ENCODE results near the gene BRSK2. TPM values are rescaled to one million over a fixed set of nuclear protein-coding genes. Genes with fewer than 3 reads are reported as not detected.

BRSK2 gene
- total RNA-seq, 4 donors from 2014 or later: 0.35 to 6.4 (median 0.40) TPM; not detected in 1

DNA sequence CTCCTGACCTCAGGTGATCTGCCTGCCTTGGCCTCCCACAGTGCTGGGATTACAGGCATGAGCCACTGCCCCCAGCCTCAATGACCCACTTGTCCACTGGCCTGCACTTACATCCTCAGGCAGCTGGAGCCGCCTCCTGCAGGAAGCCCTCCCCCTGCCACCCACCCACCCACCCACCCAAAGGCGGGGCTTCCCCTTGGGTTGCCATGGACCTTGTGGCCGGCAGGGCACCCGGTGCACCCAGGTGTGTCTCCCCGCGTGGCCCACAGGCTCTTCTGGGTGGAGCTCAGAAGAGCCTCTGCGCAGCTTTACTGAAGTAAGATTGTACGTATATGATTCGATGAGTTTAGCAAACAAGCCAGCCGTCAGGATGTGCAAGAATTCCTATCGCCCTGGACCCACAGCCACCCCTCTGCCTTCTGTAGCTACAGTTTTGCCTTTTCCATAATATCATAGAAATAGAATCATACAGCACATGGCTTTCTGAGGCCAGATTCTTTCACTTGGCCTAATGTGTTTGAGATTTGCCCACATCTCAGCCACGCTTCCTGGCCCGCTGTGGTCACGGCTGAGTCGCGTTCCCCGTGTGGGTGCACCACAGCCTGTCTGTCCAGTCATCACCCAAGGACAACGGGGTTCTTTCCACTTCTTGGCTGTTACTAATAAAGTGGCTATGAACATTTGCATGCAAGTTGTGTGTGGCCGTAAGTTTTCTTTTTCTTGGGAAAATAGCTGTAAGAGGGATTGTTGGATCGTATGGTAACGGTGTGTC, 5.3 kb upstream of the BRSK2 start:
- peak in 2 of 3 donors; percentile 59 to 71 for DNase-seq
- H3K27me3 ChIP-seq: no peaks in the 10 kb centered on the region
- TF ChIP-seq POLR2A (IDR thresholded peaks at IDR 0.05): no peak
- no peak for TF ChIP-seq CTCF (IDR thresholded peaks at IDR 0.05)
- H3K4me1 ChIP-seq: peaks cover 0 to 21% (median 8%) of the 10 kb centered on the region in 4 donors
- H3K36me3 ChIP-seq: no peaks in the 10 kb centered on the region
- H3K9me3 ChIP-seq: no peaks in the 10 kb centered on the region
- no peak overlapping the region for H3K4me3 ChIP-seq
- peak overlapping the region in 2 of 4 donors; percentile 87 to 90 for H3K27ac ChIP-seq

GRCh38 chr11:1387521-1387920, 2.2 kb upstream of the BRSK2 start:
- Histone ChIP-seq H3K27ac (no peak overlapping the region), H3K4me1 (peaks cover 0 to 25% (median 13%) of the 10 kb centered on the region in 4 donors), H3K36me3 (no peaks in the 10 kb centered on the region), H3K27me3 (peaks cover 0 to 11% of the 10 kb centered on the region in 2 donors), H3K9me3 (no peaks in the 10 kb centered on the region), H3K4me3 (no peak overlapping the region)
- no peak for TF ChIP-seq POLR2A (IDR thresholded peaks at IDR 0.05)
- TF ChIP-seq CTCF (IDR thresholded peaks at IDR 0.05): no peak
- no peak for DNase-seq

DNA sequence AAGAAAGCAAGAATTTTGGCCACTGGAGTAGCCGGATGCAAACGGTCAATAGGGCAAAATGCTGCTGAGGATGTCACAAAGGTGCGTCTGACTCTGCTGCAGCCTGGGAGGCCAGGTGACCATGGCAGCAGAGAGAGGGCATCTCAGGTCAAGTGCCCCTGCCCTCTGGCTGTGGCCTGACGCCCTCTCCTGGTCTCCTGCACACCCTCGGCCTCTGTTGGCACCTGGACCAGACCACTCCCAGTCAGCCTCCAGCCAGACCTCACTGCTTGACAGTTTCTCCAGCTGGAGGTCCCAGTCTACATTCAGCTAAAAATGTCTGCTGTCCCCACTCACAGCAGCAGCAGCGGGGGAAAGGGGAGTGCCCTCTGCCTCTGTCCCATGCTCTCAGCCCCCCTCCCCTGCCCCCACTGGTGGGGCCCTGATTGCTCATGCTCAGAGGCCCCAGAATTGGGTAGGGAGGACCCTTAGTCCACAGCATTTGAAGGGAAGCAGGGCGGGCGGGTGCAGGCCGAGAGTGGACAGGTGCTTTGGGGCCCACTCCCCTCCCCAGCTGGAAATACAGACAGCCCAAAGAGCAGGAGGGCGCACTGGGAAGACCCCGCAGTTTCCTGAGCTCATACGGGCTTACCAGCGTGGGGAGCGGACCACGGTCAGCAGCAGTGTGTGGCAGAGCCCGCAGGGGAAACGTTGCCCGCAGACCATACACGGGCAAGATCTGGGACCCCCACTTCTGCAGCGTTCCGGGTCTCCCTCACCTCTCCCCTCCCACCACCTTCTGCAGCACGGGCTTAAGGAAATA, 1.6 kb upstream of the BRSK2 start:
- H3K27me3 ChIP-seq: peaks cover 0 to 11% of the 10 kb centered on the region in 2 donors
- no peak for DNase-seq
- H3K4me3 ChIP-seq: peak overlapping the region in 2 of 4 donors; percentile 49 to 62
- no peaks in the 10 kb centered on the region for H3K9me3 ChIP-seq
- TF ChIP-seq CTCF (IDR thresholded peaks at IDR 0.05) (peak in 1 of 6 experiments; percentile 13), POLR2A (IDR thresholded peaks at IDR 0.05) (no peak)
- no peak overlapping the region for H3K27ac ChIP-seq
- H3K36me3 ChIP-seq: no peaks in the 10 kb centered on the region
- peaks cover 0 to 20% (median 13%) of the 10 kb centered on the region in 4 donors for H3K4me1 ChIP-seq

DNA sequence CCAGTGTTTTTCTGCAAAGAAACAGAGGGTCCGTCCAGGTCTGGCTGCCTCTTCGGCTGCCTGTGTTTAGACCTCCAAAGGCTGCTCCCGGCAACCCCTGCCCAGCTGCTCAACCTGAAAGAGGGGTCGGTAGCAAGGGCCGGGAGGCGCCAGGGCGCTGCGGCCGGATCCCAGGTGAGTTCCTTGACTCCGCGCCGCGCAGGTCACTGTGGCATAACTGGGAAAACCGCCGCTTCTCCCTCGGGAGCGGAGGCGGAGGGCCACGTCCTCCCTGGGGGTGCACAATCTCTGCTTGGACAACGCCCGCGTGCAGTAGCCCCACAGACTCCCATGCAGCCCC, 1.0 kb upstream of the BRSK2 start:
- Histone ChIP-seq H3K36me3 (no peaks in the 10 kb centered on the region), H3K4me1 (peaks cover 0 to 18% (median 11%) of the 10 kb centered on the region in 4 donors), H3K4me3 (peak overlapping the region; percentile 49 to 62 (median 55)), H3K27me3 (peaks cover 0 to 11% of the 10 kb centered on the region in 2 donors), H3K27ac (peak overlapping the region in 1 of 4 donors; percentile 66), H3K9me3 (no peaks in the 10 kb centered on the region)
- no peak for DNase-seq
- TF ChIP-seq CTCF (IDR thresholded peaks at IDR 0.05): no peak
- TF ChIP-seq POLR2A (IDR thresholded peaks at IDR 0.05): no peak

DNA sequence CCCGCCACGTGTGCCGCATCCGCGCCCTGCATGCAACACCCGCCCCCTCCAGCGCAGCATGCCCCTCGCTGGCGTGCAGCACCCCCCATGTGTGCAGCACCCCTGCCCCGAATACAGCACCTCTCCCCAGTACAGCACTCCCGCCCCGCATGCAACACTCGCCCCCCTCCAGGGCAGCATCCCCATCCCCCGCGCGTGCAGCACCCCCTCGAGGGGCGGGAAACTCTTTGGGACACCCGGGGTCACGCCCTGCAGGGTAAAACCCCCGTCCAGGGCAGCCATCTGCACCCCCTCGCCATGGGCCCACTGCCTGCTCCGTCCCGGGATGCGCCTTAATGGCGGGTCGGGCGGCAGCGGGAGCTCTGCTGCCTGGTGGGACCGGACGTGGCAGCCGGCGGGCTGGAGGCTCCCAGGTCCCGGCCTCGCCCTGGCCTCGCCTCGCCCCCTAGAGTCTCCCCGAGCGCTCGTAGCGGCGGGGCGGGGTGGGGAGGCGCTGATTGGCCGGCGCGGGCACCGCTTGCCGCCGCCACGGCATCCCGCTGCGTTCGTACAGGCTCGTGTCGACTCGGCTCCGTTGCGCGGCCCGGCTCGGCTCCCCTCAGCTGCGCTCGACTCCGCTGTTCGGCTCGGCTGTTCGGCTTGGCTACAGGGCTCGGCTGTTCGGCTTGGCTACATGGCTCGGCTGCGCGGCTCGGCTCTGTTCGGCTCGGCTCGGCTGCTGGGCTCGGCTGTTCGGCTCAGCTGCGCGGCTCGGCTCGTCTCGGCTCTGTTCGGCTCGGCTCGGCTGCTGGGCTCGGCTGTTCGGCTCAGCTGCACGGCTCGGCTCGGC, 417 bp upstream of the BRSK2 start:
- no peaks in the 10 kb centered on the region for H3K9me3 ChIP-seq
- H3K4me3 ChIP-seq: peak overlapping the region; percentile 49 to 62 (median 55)
- H3K36me3 ChIP-seq: no peaks in the 10 kb centered on the region
- TF ChIP-seq POLR2A (IDR thresholded peaks at IDR 0.05) (no peak), CTCF (IDR thresholded peaks at IDR 0.05) (peak in 3 of 6 experiments; percentile 13 to 22 (median 21))
- peak overlapping the region; percentile 35 to 66 (median 52) for H3K27ac ChIP-seq
- peak; percentile 95 to 98 (median 95) for DNase-seq
- H3K4me1 ChIP-seq: peaks cover 0 to 18% (median 11%) of the 10 kb centered on the region in 4 donors
- H3K27me3 ChIP-seq: peaks cover 0 to 11% of the 10 kb centered on the region in 2 donors

All from Peyer's patch (tissue), 4 donors.